OCI-LY1 (cell line): ENCODE data around the gene SYMPK.

ENCODE experiments used
- H2AFZ ChIP-seq: fragments of 200-600 bp; sonication (generic), shearing (Covaris generic); 2 replicates; pipeline ENCODE4 v1.6.0; 2014; ENCODE audit warnings: antibody characterized with exemption, mild to moderate bottlenecking, low read length
- H3F3A ChIP-seq: fragments of 200-600 bp; sonication (generic), shearing (Covaris generic); 2 replicates; pipeline ENCODE4 v1.6.0; 2014; ENCODE audit warnings: mild to moderate bottlenecking, antibody characterized with exemption, low read length, moderate library complexity; ENCODE audit not compliant: insufficient read depth
- H3K27ac ChIP-seq: fragments of 200-600 bp; sonication (generic); 2 replicates; pipeline ENCODE4 v1.5.1; 2014; ENCODE audit warnings: low read length, mixed run types, mild to moderate bottlenecking, low read depth; ENCODE audit not compliant: poor library complexity, severe bottlenecking
- H3K27me3 ChIP-seq: fragments of 200-600 bp; sonication (generic); 2 replicates; pipeline ENCODE4 v1.6.0; 2014; ENCODE audit warnings: antibody characterized with exemption, mild to moderate bottlenecking, low read length, moderate library complexity; ENCODE audit not compliant: insufficient read depth
- H3K36me3 ChIP-seq: fragments of 200-600 bp; sonication (generic); 2 replicates; pipeline ENCODE4 v1.6.1; 2014; ENCODE audit warnings: mild to moderate bottlenecking, antibody characterized with exemption, low read length, moderate library complexity, mixed read lengths; ENCODE audit not compliant: insufficient read depth
- H3K4me1 ChIP-seq: fragments of 200-600 bp; sonication (generic); 2 replicates; pipeline ENCODE4 v1.5.1; 2014; ENCODE audit warnings: mild to moderate bottlenecking, low read length, moderate library complexity; ENCODE audit not compliant: insufficient read depth, severe bottlenecking
- H3K4me2 ChIP-seq: fragments of 200-600 bp; sonication (generic), shearing (Covaris generic); 2 replicates; pipeline ENCODE4 v1.6.1; 2014; ENCODE audit warnings: low read length
- H3K4me3 ChIP-seq: fragments of 200-600 bp; sonication (generic); 2 replicates; pipeline ENCODE4 v1.5.1; 2014; ENCODE audit warnings: low read length, low read depth, mild to moderate bottlenecking, mixed read lengths; ENCODE audit not compliant: poor library complexity, severe bottlenecking
- H3K79me2 ChIP-seq: fragments of 200-600 bp; shearing (Covaris generic); 2 replicates; pipeline ENCODE4 v1.6.1; 2016; ENCODE audit warnings: mixed run types, low read length, mixed read lengths; ENCODE audit not compliant: insufficient read depth
- H3K9ac ChIP-seq: fragments of 200-600 bp; sonication (generic), shearing (Covaris generic); 2 replicates; pipeline ENCODE4 v1.6.1; 2014; ENCODE audit warnings: mild to moderate bottlenecking, low read length, mixed read lengths
- H3K9me2 ChIP-seq: fragments of 200-600 bp; sonication (generic), shearing (Covaris generic); 2 replicates; pipeline ENCODE4 v1.6.1; 2014; ENCODE audit warnings: low read depth, mild to moderate bottlenecking, low read length, mixed read lengths
- H3K9me3 ChIP-seq: fragments of 200-600 bp; shearing (Covaris generic); 2 replicates; pipeline ENCODE4 v1.6.1; 2014; ENCODE audit warnings: low read length, mixed read lengths
- H4K20me1 ChIP-seq: fragments of 200-600 bp; sonication (generic), shearing (Covaris generic); 2 replicates; pipeline ENCODE4 v1.6.0; 2016; ENCODE audit warnings: mild to moderate bottlenecking, low read length; ENCODE audit not compliant: insufficient read depth
- EZH2 ChIP-seq: fragments of 200-600 bp; sonication (generic), shearing (Covaris generic); IDR thresholded peaks from 2 replicates; pipeline ENCODE4 v1.8.0; 2017; ENCODE audit warnings: borderline replicate concordance, mixed run types, mild to moderate bottlenecking, antibody characterized with exemption, low read length, moderate library complexity, mixed read lengths
- TF ChIP-seq, protein P1 (sequence below): fragments of 200-600 bp; sonication (generic), shearing (Covaris generic); IDR thresholded peaks from 2 replicates; pipeline ENCODE4 v1.5.1; 2017; ENCODE audit warnings: mild to moderate bottlenecking, antibody characterized with exemption, low read length, moderate library complexity, mixed read lengths

The SYMPK gene

DNA sequence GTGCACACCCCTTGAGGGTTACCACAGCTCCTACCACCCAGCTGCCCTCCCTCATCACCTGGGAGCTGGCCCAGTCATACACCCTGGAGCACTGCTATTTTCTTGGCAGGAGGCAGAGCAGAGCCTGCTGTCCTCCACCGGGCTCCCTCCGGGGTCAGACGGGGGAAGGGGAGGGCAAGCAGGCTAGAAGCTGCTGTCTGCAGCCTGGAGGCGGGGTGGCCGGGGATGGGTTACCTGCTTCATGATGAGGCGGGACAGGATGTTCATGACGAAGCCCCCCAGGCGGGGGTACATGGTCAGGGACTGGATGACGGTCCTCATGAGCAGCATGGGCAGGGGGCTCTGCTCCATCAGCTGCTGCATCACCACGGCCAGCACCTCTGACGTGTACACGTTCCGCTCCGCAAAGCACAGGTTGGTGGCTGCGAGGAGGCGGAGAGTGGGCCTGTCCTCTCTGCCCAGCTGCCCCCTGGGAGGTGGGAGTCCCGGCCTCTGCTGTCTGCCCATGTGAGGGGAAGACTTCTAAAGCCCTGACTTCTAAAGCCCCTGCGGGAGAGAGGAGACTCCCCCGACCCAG, 45.1 kb downstream of the SYMPK start:
- Histone ChIP-seq H3K9ac (no peak overlapping the region; the same call in 1 of the 2 replicates), H3K4me2 (peak overlapping the region; percentile 25; the same call in 1 of the 2 replicates), H3K36me3 (peaks cover 35% of the 10 kb centered on the region)

DNA sequence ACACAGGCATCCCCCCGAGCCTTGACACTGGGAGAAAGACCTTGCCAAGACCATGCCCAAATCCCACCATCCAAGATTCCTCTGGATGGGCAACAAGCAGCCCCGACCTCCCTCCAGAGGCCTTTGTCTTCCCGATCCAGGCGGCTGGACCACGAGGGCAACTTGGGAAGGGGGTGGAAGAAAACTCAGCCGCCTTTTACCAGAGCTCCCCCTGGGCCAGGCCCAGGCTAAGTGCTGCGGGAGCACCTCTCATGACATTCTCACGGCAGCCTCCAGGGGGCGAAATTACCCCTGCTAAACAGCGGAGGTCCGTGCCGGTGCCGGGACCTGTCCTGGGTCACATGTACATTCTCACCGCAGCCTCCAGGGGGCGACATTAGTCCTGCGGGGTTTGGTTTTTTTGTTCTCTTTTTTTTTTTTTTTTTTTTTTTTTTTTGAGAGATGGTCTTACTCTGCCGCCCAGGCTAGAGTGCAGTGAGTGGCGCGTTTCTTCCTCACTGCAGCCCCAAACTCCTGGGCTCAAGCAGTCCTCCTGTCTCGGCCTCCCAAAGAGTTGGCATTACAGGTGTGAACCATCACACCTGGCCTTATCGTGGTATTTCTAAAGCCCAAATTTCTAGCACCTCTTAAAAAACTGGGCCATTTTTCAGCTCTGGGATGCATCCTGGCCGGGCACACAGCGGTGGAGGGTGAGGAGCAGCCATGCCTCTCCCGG, 45.8 kb downstream of the SYMPK start:
- Histone ChIP-seq H2AFZ (no peak overlapping the region), H3K27me3 (no peaks in the 10 kb centered on the region), H3K27ac (peak overlapping the region; percentile 63), H3K4me2 (peak overlapping the region; percentile 25; the same call in 1 of the 2 replicates), H3K9ac (no peak overlapping the region; the same call in 1 of the 2 replicates), H3K36me3 (peaks cover 29% of the 10 kb centered on the region), H4K20me1 (no peaks in the 10 kb centered on the region), H3F3A (no peaks in the 10 kb centered on the region), H3K4me3 (no peak overlapping the region), H3K9me2 (no peaks in the 10 kb centered on the region), H3K79me2 (no peaks in the 10 kb centered on the region), H3K4me1 (peaks cover 10% of the 10 kb centered on the region), H3K9me3 (no peaks in the 10 kb centered on the region)
- TF ChIP-seq EZH2: no peak
- TF ChIP-seq, protein P1, sequence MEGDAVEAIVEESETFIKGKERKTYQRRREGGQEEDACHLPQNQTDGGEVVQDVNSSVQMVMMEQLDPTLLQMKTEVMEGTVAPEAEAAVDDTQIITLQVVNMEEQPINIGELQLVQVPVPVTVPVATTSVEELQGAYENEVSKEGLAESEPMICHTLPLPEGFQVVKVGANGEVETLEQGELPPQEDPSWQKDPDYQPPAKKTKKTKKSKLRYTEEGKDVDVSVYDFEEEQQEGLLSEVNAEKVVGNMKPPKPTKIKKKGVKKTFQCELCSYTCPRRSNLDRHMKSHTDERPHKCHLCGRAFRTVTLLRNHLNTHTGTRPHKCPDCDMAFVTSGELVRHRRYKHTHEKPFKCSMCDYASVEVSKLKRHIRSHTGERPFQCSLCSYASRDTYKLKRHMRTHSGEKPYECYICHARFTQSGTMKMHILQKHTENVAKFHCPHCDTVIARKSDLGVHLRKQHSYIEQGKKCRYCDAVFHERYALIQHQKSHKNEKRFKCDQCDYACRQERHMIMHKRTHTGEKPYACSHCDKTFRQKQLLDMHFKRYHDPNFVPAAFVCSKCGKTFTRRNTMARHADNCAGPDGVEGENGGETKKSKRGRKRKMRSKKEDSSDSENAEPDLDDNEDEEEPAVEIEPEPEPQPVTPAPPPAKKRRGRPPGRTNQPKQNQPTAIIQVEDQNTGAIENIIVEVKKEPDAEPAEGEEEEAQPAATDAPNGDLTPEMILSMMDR: peak; percentile 98

More for the DNA sequence above, 45.1 kb downstream of the SYMPK start:
- peaks cover 11% of the 10 kb centered on the region for H3K4me1 ChIP-seq
- no peak overlapping the region for H2AFZ ChIP-seq
- H4K20me1 ChIP-seq: no peaks in the 10 kb centered on the region
- no peaks in the 10 kb centered on the region for H3F3A ChIP-seq
- no peaks in the 10 kb centered on the region for H3K27me3 ChIP-seq
- no peaks in the 10 kb centered on the region for H3K9me3 ChIP-seq
- no peaks in the 10 kb centered on the region for H3K79me2 ChIP-seq
- TF ChIP-seq, protein P1: no peak
- no peak for TF ChIP-seq EZH2
- peak overlapping the region; percentile 63 for H3K27ac ChIP-seq
- H3K4me3 ChIP-seq: no peak overlapping the region
- H3K9me2 ChIP-seq: no peaks in the 10 kb centered on the region

DNA sequence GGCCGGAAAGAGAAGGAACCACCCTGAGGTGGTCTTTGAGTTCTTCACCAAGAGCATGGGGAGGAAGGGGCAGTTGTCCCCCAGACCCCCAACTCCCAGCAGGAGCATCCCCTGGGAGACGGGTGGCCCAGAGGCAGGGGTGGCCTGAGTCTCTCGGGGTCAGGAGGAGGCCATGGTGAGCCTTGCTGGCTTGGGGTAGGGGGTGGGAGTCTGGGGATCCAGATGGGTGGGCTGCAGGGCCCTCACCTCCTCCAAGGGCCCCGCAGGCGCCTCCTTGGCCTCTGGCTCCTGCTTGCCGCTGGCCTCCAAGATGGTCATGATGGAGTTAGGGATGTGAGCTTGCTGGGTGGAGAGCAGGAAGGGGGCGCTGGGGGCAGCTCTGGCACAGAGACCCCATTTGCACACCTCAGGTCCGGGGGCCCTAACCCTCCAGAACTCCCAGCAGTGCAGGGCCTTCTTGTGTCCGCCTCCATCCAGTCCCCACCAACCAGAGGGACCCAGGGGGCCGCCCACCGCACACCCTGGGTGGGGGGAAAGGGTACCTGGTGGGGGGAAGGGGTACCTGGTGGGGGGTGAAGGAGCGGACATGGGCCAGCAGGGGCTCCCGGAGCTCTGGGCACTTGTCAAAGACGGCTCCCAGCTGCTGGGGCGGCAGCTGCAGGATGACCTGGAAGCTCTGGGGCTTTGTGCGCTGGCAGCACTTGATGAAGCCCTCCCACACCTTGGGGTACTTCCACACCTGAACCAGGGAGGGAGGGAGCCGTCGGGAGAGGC, 46.5 kb downstream of the SYMPK start:
- Histone ChIP-seq H3F3A (no peaks in the 10 kb centered on the region), H2AFZ (no peak overlapping the region), H3K9me3 (no peaks in the 10 kb centered on the region), H3K27ac (no peak overlapping the region), H3K27me3 (no peaks in the 10 kb centered on the region), H3K4me1 (peaks cover 10% of the 10 kb centered on the region), H3K4me3 (no peak overlapping the region), H3K36me3 (peaks cover 24% of the 10 kb centered on the region), H4K20me1 (no peaks in the 10 kb centered on the region), H3K79me2 (no peaks in the 10 kb centered on the region), H3K4me2 (no peak overlapping the region), H3K9ac (no peak overlapping the region; the same call in 1 of the 2 replicates), H3K9me2 (no peaks in the 10 kb centered on the region)
- no peak for TF ChIP-seq EZH2
- TF ChIP-seq, protein P1: no peak
